Right lobe of liver (tissue), 6 donors: ENCODE results near the gene F13A1. TPM values are rescaled to one million over a fixed set of nuclear protein-coding genes. Genes with fewer than 3 reads are reported as not detected.

Experiments
- ATAC-seq, 4 donors: fragments of 200-7000 bp; cut with Tn5 transposase; one replicate each; pipeline ENCODE4 v1.9.1; 2020; ENCODE audit warnings: mild to moderate bottlenecking in 4 of 4, moderate library complexity in 4 of 4
- DNase-seq, 3 donors: peaks; one replicate each; pipeline ENCODE4 v3.0.0-alpha.2; 2020
- H3K27ac ChIP-seq, 3 donors: fragments of 200-600 bp; one replicate each; pipeline ENCODE4 v1.8.0; 2022
- H3K27me3 ChIP-seq, 2 donors: fragments of 200-600 bp; one replicate each; pipeline ENCODE4 v1.8.0; 2022
- H3K36me3 ChIP-seq, 4 donors: fragments of 200-600 bp; sonication (generic) in 1 of 4; one replicate each; pipeline versions ENCODE4 v1.5.1 to v1.8.0; 2017 to 2022; ENCODE audit warnings: control low read depth in 1 of 4
- H3K4me1 ChIP-seq, 4 donors: fragments of 200-600 bp; sonication (generic) in 1 of 4; one replicate each; pipeline versions ENCODE4 v1.5.1 to v1.8.0; 2017 to 2022; ENCODE audit warnings: control low read depth in 1 of 4
- H3K4me3 ChIP-seq, 3 donors: fragments of 200-600 bp; one replicate each; pipeline ENCODE4 v1.8.0; 2022
- H3K9me3 ChIP-seq, 4 donors: fragments of 200-600 bp; sonication (generic) in 1 of 4; one replicate each; pipeline versions ENCODE4 v1.5.1 to v1.8.0; 2017 to 2022; ENCODE audit warnings: control low read depth in 1 of 4
- POLR2A ChIP-seq: fragments of 450-650 bp; IDR thresholded peaks from one replicate; pipeline ENCODE4 v1.6.1; 2017; ENCODE audit warnings: antibody characterized with exemption, mild to moderate bottlenecking
- WGBS: methylation state at CpG from one replicate; pipeline ENCODE4 v1.1.6; 2018; ENCODE audit warnings: low coverage, low lambda C conversion rate; ENCODE audit not compliant: insufficient coverage; ENCODE audit errors: missing lambda C conversion rate; 5-methylcytosine and 5-hydroxymethylcytosine counted together
- intact Hi-C, 2 donors: fragments of 100-400 bp; cut with DNase I; formaldehyde crosslinking; loops; one replicate each; pipeline versions ENCODE4 v1.11.2 to v1.14.1; 2022
- total RNA-seq, 6 experiments: library from RNA; depleted of rRNA in 2 of 6; stranded (reverse); fragments of >200 nt in 2 of 6; fragmentation: NEBNext Ultra II Directional in 3 of 6; extraction: Animal tissue kit (Norgen Biotek cat#: 25700) in 3 of 6; gene quantifications; one replicate each; pipeline versions ENCODE4 v1.1.0 to v1.2.4, GENCODE V29; 2016 to 2023
- TF ChIP-seq, protein P1 (sequence below), 4 donors: fragments of 200-600 bp in 3 of 4; fragments of 450-650 bp in 1 of 4; IDR thresholded peaks; one replicate each; pipeline versions ENCODE4 v1.5.1 to v1.8.0; 2016 to 2022; ENCODE audit warnings: antibody characterized with exemption in 4 of 4, mild to moderate bottlenecking in 2 of 4
- donor health status: DM: no; HTN: yes; CAD: no.
- donor health status: DM: no; HTN: no; CAD: no.
- donor health status: DM: no; HTN: no; CAD: no.
- donor health status: DM: no; HTN: yes; CAD: no.
- donor health status: DM: no; HTN: yes; CAD: no.

Gene F13A1
- total RNA-seq, 6 experiments from 2014 or later, result 0.86 to 10.1 (median 2.1) TPM

DNA sequence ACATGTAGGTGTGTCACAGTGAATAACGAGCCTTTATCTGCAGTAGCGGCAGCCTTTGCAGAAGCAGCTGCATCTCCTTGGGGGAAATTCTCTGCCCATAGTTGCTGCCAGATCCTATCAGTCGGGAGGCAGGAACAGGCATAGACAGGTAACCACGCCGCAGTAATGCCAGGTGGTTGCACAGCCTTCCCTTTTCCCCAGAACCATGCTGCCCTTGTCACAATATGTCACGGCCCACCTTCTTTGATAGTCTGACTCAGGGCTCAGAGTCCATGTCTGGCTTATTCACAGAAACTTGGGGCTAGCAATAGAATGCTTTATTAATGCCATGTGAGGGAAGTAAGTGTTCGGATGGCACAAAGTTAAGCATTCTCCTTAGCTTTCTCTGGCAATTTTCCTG lies 76.6 kb downstream of the F13A1 start:
- ATAC-seq, result no peak
- intact Hi-C loops, result no loop called here
- DNase-seq, result no peak
- H3K4me1 ChIP-seq, result no peaks in the 10 kb centered on the region
- no peak overlapping the region for H3K27ac ChIP-seq
- H3K27me3 ChIP-seq, result no peaks in the 10 kb centered on the region
- H3K9me3 ChIP-seq, result no peaks in the 10 kb centered on the region
- TF ChIP-seq, protein P1, sequence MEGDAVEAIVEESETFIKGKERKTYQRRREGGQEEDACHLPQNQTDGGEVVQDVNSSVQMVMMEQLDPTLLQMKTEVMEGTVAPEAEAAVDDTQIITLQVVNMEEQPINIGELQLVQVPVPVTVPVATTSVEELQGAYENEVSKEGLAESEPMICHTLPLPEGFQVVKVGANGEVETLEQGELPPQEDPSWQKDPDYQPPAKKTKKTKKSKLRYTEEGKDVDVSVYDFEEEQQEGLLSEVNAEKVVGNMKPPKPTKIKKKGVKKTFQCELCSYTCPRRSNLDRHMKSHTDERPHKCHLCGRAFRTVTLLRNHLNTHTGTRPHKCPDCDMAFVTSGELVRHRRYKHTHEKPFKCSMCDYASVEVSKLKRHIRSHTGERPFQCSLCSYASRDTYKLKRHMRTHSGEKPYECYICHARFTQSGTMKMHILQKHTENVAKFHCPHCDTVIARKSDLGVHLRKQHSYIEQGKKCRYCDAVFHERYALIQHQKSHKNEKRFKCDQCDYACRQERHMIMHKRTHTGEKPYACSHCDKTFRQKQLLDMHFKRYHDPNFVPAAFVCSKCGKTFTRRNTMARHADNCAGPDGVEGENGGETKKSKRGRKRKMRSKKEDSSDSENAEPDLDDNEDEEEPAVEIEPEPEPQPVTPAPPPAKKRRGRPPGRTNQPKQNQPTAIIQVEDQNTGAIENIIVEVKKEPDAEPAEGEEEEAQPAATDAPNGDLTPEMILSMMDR (IDR thresholded peaks at IDR 0.05), result no peak
- no peak for TF ChIP-seq POLR2A
- H3K36me3 ChIP-seq, result no peaks in the 10 kb centered on the region
- 63% methylated on average over 6 of the region's 7 CpGs for WGBS
- no peak overlapping the region for H3K4me3 ChIP-seq

DNA sequence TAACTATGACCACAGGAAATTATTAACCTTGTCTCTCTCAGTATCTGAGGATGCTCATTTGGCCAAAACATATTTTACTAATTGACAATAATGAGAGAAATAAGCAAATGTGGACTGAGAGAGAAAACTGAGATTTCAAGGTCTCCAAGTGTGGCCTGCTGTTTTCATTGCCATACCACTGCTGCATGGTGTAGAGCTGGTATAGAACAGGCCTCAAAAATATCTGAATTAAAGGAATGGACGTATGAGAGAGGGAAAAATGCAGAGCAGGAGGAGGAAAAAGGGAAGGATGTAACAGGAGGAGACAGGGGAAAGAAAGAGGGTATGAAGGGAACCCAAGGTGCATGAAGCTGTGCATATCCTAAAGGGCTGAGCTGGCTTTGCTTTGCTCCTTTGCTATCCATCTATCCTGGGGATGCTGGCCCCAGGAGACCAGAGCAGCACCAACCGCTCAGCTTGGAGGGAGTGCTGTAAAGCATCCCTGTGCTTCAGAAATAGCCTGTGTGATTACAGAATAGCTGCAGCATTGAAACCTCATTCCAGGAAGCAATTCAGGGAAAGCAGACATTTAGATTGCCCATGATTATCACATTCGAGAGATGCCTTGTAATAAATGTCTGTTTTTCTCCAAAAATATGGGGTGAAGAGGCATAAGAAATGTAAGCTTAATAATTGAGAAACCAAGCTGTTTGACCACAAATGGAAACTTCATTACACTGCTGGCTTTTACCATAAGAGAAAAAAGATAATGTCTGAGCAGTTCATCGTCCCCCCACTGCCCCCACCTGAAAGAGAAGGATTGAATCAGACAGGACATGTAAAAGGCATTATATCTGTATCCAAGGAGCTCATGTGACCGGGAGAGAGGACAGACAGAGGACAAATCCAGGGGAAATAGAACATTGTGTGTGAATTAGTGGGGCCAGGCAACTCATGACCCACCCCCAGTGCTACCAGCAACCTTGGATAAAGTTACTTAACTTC lies 80.6 kb downstream of the F13A1 start:
- no peak for DNase-seq
- H3K36me3 ChIP-seq, result no peaks in the 10 kb centered on the region
- intact Hi-C loops, result no loop called here
- ATAC-seq, result no peak
- 45% methylated on average over 4 of the region's 5 CpGs for WGBS
- TF ChIP-seq, protein P1 (IDR thresholded peaks at IDR 0.05), result no peak
- H3K4me1 ChIP-seq, result no peaks in the 10 kb centered on the region
- no peak overlapping the region for H3K27ac ChIP-seq
- H3K27me3 ChIP-seq, result no peaks in the 10 kb centered on the region
- H3K9me3 ChIP-seq, result no peaks in the 10 kb centered on the region
- H3K4me3 ChIP-seq, result no peak overlapping the region

DNA sequence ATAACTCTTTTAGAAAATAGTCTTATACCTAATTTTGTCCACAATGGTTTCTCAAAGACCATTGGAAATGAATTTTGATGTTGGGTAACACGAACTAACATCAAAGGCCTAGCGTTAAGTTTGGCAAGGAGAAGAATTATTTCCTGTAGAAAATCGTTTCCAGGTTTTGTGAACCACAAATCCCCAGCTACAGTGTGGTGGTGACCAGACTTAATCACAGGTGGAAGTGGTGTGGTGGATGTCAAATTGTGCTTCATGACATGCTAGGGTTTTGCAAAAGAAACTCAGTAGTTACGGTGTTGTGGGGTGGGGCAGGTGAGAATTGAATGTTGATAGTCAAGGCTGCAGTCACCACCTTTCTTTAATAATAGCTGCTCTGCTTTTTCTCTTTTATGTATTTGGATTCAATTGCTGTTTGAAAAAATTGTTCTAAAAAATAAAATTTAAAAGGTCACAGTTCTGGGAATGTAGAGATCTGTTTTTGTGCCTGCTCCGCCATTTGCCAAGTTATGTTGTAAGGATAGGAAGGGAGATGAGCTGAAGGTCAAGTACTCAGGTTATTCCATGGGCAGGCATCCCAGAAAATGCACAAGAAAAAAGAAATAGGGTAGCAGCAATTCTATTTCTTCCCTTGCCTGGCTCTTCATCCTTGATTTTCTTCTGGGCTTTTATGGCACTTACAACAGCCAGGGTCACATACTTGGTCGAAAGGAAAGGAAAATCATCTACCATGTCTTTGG lies 83.6 kb downstream of the F13A1 start:
- no peak for ATAC-seq
- TF ChIP-seq, protein P1 (IDR thresholded peaks at IDR 0.05), result no peak
- TF ChIP-seq POLR2A, result no peak
- Histone ChIP-seq H3K4me3 (no peak overlapping the region), H3K9me3 (no peaks in the 10 kb centered on the region), H3K36me3 (no peaks in the 10 kb centered on the region), H3K4me1 (no peaks in the 10 kb centered on the region), H3K27ac (no peak overlapping the region), H3K27me3 (no peaks in the 10 kb centered on the region)
- intact Hi-C loops, result no loop called here
- DNase-seq, result no peak
- WGBS, result 57% methylated on average over 6 of the region's 6 CpGs

GRCh38 chr6:6235786-6236185 lies 84.7 kb downstream of the F13A1 start:
- no peak for TF ChIP-seq POLR2A
- TF ChIP-seq, protein P1 (IDR thresholded peaks at IDR 0.05), result no peak
- no peak for ATAC-seq
- Histone ChIP-seq H3K4me3 (no peak overlapping the region), H3K27ac (no peak overlapping the region), H3K9me3 (no peaks in the 10 kb centered on the region), H3K4me1 (no peaks in the 10 kb centered on the region), H3K36me3 (no peaks in the 10 kb centered on the region), H3K27me3 (no peaks in the 10 kb centered on the region)
- intact Hi-C loops, result no loop called here
- DNase-seq, result no peak
- WGBS, result 45% methylated on average over 2 of the region's 2 CpGs
